ENCODE results near the gene FAM20C. TPM values are rescaled to one million over a fixed set of nuclear protein-coding genes. Genes with fewer than 3 reads are reported as not detected.

Gene FAM20C
- total and polyA plus RNA-seq, 10 of the 15 experiments (the other 5 are each of a cell fraction or from before 2014, with no cell fraction given), result 0.44 TPM; not detected in 9

GRCh38 chr7:286266-286665, 93.9 kb downstream of the FAM20C start:
- WGBS (ENCODE audit: insufficient coverage, insufficient replicate concordance, low lambda C conversion rate, missing lambda C conversion rate), result 44% methylated on average over 18 of the region's 18 CpGs
- DNase-seq (ENCODE audit: low read depth, low spot score) (no peak), ATAC-seq (no peak), FAIRE-seq (no peak)
- POLR2A ChIA-PET, result no interaction called here
- no peak for TF ChIP-seq IRF5 (IDR thresholded peaks at IDR 0.05; ENCODE audit: borderline replicate concordance)
- TF ChIP-seq IRF4 (IDR thresholded peaks at IDR 0.05; ENCODE audit: low read depth, low read length), result no peak
- TF ChIP-seq EED (IDR thresholded peaks at IDR 0.05; ENCODE audit: low read depth), result no peak
- TF ChIP-seq MEF2B (IDR thresholded peaks at IDR 0.05; ENCODE audit: partially characterized antibody, poor library complexity, severe bottlenecking), result no peak
- no peak for TF ChIP-seq PKNOX1 (IDR thresholded peaks at IDR 0.05)
- no peak for TF ChIP-seq CEBPB (IDR thresholded peaks at IDR 0.05; ENCODE audit: borderline replicate concordance in 1 of 2, low read depth in 2 of 2, low read length in 2 of 2)
- Histone ChIP-seq H3K4me2 (ENCODE audit: control insufficient read depth, insufficient read depth) (no peak overlapping the region), H3K4me1 (ENCODE audit: control insufficient read depth, insufficient read depth, low read length) (no peaks in the 10 kb centered on the region), H3K36me3 (ENCODE audit: control insufficient read depth in 2 of 2, insufficient read depth in 2 of 2, low read length in 1 of 2) (no peaks in the 10 kb centered on the region), H3K4me3 (no peak overlapping the region), H3K9ac (ENCODE audit: control insufficient read depth, insufficient read depth, low read length) (no peak overlapping the region), H3K27ac (ENCODE audit: control insufficient read depth, insufficient read depth) (no peak overlapping the region), H3K27me3 (replicated peaks in 1 of 2; ENCODE audit: control insufficient read depth in 2 of 2, insufficient read depth in 2 of 2, low read length in 1 of 2) (no peaks in the 10 kb centered on the region), H3K79me2 (ENCODE audit: control insufficient read depth, insufficient read depth, low read length) (no peaks in the 10 kb centered on the region), H3K9me3 (replicated peaks; ENCODE audit: control insufficient read depth, insufficient read depth, low read length) (peaks cover 2% of the 10 kb centered on the region; the same call in 2 of the 3 replicates), H2AFZ (ENCODE audit: control insufficient read depth, low read depth, low read length) (no peak overlapping the region), H4K20me1 (ENCODE audit: control insufficient read depth, insufficient read depth) (no peaks in the 10 kb centered on the region)
- CTCF ChIA-PET, result no interaction called here
- in situ Hi-C loops (cut with MboI), result no loop called here
- BruUV-seq (replicated peaks), result no TSS peak
- RAD21 ChIA-PET (ENCODE audit: unreplicated experiment), result no interaction called here
- intact Hi-C loops (cut with micrococcal nuclease; ENCODE audit: unreplicated experiment), result no loop called here
- SMC1A ChIA-PET (ENCODE audit: uncharacterized antibody, unreplicated experiment), result no interaction called here
